Immature natural killer cell (primary cell): ENCODE data around the gene SMIM10. TPM values are rescaled to one million over a fixed set of nuclear protein-coding genes. Genes with fewer than 3 reads are reported as not detected.
"Not testable (repeated sequence)": the region's sequence is repeated elsewhere in the genome, so short reads cannot be mapped to it uniquely, and the experiment has no call there.

ENCODE experiments used
- DNase-seq, 3 donors: peaks; one replicate each; pipeline ENCODE4 v3.0.0; 2022; ENCODE audit warnings: mixed read lengths in 1 of 3
- H3K27ac Mint-ChIP-seq, 6 donors: one replicate each; pipeline ENCODE4 v1.8.0; 2020; ENCODE audit warnings: mixed read lengths in 6 of 6, mild to moderate bottlenecking in 5 of 6, inconsistent platforms in 4 of 6, moderate library complexity in 3 of 6
- H3K27me3 Mint-ChIP-seq, 3 donors: one replicate each; pipeline ENCODE4 v1.8.0; 2020 to 2021; ENCODE audit warnings: low read depth in 3 of 3, mild to moderate bottlenecking in 3 of 3, mixed read lengths in 3 of 3, moderate library complexity in 3 of 3, inconsistent platforms in 1 of 3
- H3K36me3 Mint-ChIP-seq, 3 donors: one replicate each; pipeline ENCODE4 v1.8.0; 2020; ENCODE audit warnings: mixed read lengths in 3 of 3, inconsistent platforms in 2 of 3, mild to moderate bottlenecking in 2 of 3
- H3K4me1 Mint-ChIP-seq, 2 donors: one replicate each; pipeline ENCODE4 v1.8.0; 2020; ENCODE audit warnings: inconsistent platforms in 2 of 2, mild to moderate bottlenecking in 2 of 2, mixed read lengths in 2 of 2, moderate library complexity in 1 of 2
- H3K4me3 Mint-ChIP-seq, 5 donors: one replicate each; pipeline ENCODE4 v1.8.0; 2020; ENCODE audit warnings: mild to moderate bottlenecking in 5 of 5, mixed read lengths in 5 of 5, inconsistent platforms in 3 of 5, moderate library complexity in 3 of 5
- H3K9me3 Mint-ChIP-seq, 6 donors: one replicate each; pipeline ENCODE4 v1.8.0; 2020; ENCODE audit warnings: mild to moderate bottlenecking in 6 of 6, mixed read lengths in 6 of 6, inconsistent platforms in 4 of 6, moderate library complexity in 3 of 6
- polyA plus RNA-seq, 3 donors: library from polyadenylated mRNA; unstranded; fragments of 300-500 nt; fragmentation: Illumina TruSeq; gene quantifications; one replicate each; pipeline ENCODE4 v1.2.3, GENCODE V29; 2021

The SMIM10 gene
- under 1 TPM in 2 of 3 donors, not detected in 1; 0.47 to 0.71 TPM for polyA plus RNA-seq

DNA sequence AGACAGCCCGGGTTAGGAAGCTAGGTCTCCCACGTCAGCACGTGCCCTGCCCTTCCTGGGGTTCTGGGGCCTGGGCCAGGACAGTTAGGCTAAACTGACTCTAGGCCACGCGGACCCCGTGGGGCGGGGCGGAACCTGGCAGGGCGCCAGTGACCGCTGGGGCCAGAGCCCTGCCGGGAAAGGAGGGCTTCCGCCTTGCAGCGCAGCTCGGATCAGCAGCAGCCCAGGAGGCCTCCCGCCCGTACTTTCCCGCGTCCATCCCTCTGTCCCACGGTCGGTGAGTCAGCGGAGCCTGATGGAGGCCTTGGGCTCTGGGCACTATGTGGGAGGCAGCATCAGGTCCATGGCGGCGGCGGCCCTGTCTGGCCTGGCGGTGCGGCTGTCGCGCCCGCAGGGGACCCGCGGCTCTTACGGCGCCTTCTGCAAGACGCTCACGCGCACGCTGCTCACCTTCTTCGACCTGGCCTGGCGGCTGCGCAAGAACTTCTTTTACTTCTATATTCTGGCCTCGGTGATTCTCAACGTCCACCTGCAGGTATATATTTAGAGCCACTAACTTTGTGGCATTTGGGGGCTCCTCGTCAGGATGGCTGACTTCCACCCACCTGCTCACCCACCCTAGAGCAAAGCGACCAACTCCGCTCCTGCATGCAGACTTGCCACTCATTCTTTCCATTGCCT is at the start of gene SMIM10:
Gene SMIM10 (plus strand): TSS at position 191 of the 681 bp plus-strand sequence. CDS start 105 bp downstream, at position 296.
- Mint-ChIP-seq H3K4me3 (peak within 1 kb of the TSS; percentile 53 to 80 (median 73)), H3K36me3 (no peaks in the 10 kb centered on the region), H3K27me3 (peaks cover 0 to 18% (median 3%) of the 10 kb centered on the region in 3 donors), H3K9me3 (no peaks in the 10 kb centered on the region), H3K4me1 (peaks cover 3 to 14% of the 10 kb centered on the region in 2 donors), H3K27ac (no peak within 1 kb of the TSS)
- peak; percentile 13 to 18 (median 18) for DNase-seq

- H3K9me3 Mint-ChIP-seq, DNase-seq, H3K4me3 Mint-ChIP-seq, H3K36me3 Mint-ChIP-seq, H3K4me1 Mint-ChIP-seq, H3K27ac Mint-ChIP-seq: not testable (repeated sequence)
- peaks cover 2 to 13% (median 5%) of the 10 kb centered on the region in 3 donors for H3K27me3 Mint-ChIP-seq
Observed at GRCh38 chrX:134946364-134946763, 44.4 kb upstream of the SMIM10 start.

GRCh38 chrX:134948333-134949241 is 42.2 kb upstream of the SMIM10 start:
- H3K4me3 Mint-ChIP-seq, result no peak overlapping the region
- no peak overlapping the region for H3K27ac Mint-ChIP-seq
- H3K27me3 Mint-ChIP-seq, result peaks cover 2 to 9% (median 4%) of the 10 kb centered on the region in 3 donors
- DNase-seq, result no peak
- no peaks in the 10 kb centered on the region for H3K9me3 Mint-ChIP-seq
- no peaks in the 10 kb centered on the region for H3K36me3 Mint-ChIP-seq
- no peaks in the 10 kb centered on the region for H3K4me1 Mint-ChIP-seq

- Mint-ChIP-seq H3K27ac (no peak overlapping the region), H3K9me3 (no peaks in the 10 kb centered on the region), H3K4me3 (no peak overlapping the region), H3K27me3 (peaks cover 2 to 9% (median 3%) of the 10 kb centered on the region in 3 donors), H3K36me3 (no peaks in the 10 kb centered on the region), H3K4me1 (no peaks in the 10 kb centered on the region)
- DNase-seq, result no peak
Observed at GRCh38 chrX:134949271-134949670, 41.5 kb upstream of the SMIM10 start.

GRCh38 chrX:134957836-134958235 is 33.0 kb upstream of the SMIM10 start:
- no peaks in the 10 kb centered on the region for H3K36me3 Mint-ChIP-seq
- peaks cover 0 to 9% (median 7%) of the 10 kb centered on the region in 3 donors for H3K27me3 Mint-ChIP-seq
- no peak overlapping the region for H3K27ac Mint-ChIP-seq

GRCh38 chrX:134960366-134960765 is 30.4 kb upstream of the SMIM10 start:
- H3K4me3 Mint-ChIP-seq, H3K27ac Mint-ChIP-seq, DNase-seq, H3K36me3 Mint-ChIP-seq, H3K4me1 Mint-ChIP-seq, H3K9me3 Mint-ChIP-seq: not testable (repeated sequence)
- H3K27me3 Mint-ChIP-seq, result peaks cover 2 to 16% (median 12%) of the 10 kb centered on the region in 3 donors

More at GRCh38 chrX:134957836-134958235, 33.0 kb upstream of the SMIM10 start:
- no peak for DNase-seq
- Mint-ChIP-seq H3K4me3 (no peak overlapping the region), H3K4me1 (no peaks in the 10 kb centered on the region), H3K9me3 (no peaks in the 10 kb centered on the region)

GRCh38 chrX:134963041-134963440 is 27.8 kb upstream of the SMIM10 start:
- no peak for DNase-seq
- no peak overlapping the region for H3K4me3 Mint-ChIP-seq
- H3K27me3 Mint-ChIP-seq, result peaks cover 2 to 17% (median 13%) of the 10 kb centered on the region in 3 donors
- no peaks in the 10 kb centered on the region for H3K36me3 Mint-ChIP-seq
- H3K27ac Mint-ChIP-seq, result no peak overlapping the region
- no peaks in the 10 kb centered on the region for H3K4me1 Mint-ChIP-seq
- no peaks in the 10 kb centered on the region for H3K9me3 Mint-ChIP-seq

- H3K27ac Mint-ChIP-seq, result no peak overlapping the region
- H3K27me3 Mint-ChIP-seq, result peaks cover 2 to 10% (median 6%) of the 10 kb centered on the region in 3 donors
- DNase-seq, result no peak
- H3K4me1 Mint-ChIP-seq, result no peaks in the 10 kb centered on the region
- no peaks in the 10 kb centered on the region for H3K36me3 Mint-ChIP-seq
- H3K9me3 Mint-ChIP-seq, result no peaks in the 10 kb centered on the region
- H3K4me3 Mint-ChIP-seq, result no peak overlapping the region
Observed at GRCh38 chrX:134969726-134970125, 21.1 kb upstream of the SMIM10 start.

- Mint-ChIP-seq H3K36me3 (no peaks in the 10 kb centered on the region), H3K9me3 (no peaks in the 10 kb centered on the region), H3K4me1 (no peaks in the 10 kb centered on the region), H3K27ac (no peak overlapping the region), H3K4me3 (no peak overlapping the region), H3K27me3 (peaks cover 0 to 4% (median 2%) of the 10 kb centered on the region in 3 donors)
- no peak for DNase-seq
Observed at GRCh38 chrX:134971926-134972325, 18.9 kb upstream of the SMIM10 start.

- H3K9me3 Mint-ChIP-seq, result no peaks in the 10 kb centered on the region
- no peak overlapping the region for H3K27ac Mint-ChIP-seq
- peaks cover 0 to 4% (median 2%) of the 10 kb centered on the region in 3 donors for H3K27me3 Mint-ChIP-seq
- DNase-seq, result no peak
- H3K36me3 Mint-ChIP-seq, result no peaks in the 10 kb centered on the region
- no peak overlapping the region for H3K4me3 Mint-ChIP-seq
- H3K4me1 Mint-ChIP-seq, result no peaks in the 10 kb centered on the region
Observed at GRCh38 chrX:134975516-134975915, 15.3 kb upstream of the SMIM10 start.

DNA sequence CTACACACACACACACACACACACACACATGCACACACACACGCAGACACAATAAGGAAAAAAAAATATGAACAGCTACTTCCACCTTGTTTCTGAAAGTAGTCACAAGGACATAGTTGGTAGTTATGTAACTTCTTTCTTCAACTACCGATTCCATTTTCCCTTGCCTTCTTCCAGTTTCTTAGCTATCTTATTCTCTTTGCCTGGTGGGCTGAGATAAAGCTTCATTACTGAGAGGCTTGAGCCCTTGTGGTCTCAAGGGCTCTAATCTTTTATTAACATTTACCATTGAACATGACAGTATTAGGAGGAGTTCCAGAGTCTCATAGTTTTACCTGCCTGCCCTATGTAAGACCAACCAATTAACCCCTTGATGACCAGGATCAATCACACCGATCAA is 8.9 kb upstream of the SMIM10 start:
- Mint-ChIP-seq H3K27me3 (peaks cover 0 to 8% (median 0%) of the 10 kb centered on the region in 3 donors), H3K27ac (no peak overlapping the region), H3K9me3 (no peaks in the 10 kb centered on the region), H3K4me1 (no peaks in the 10 kb centered on the region), H3K4me3 (no peak overlapping the region), H3K36me3 (no peaks in the 10 kb centered on the region)
- DNase-seq, result no peak

GRCh38 chrX:134982748-134983147 is 8.0 kb upstream of the SMIM10 start:
- Mint-ChIP-seq H3K27ac (no peak overlapping the region), H3K27me3 (peaks cover 0 to 8% (median 0%) of the 10 kb centered on the region in 3 donors), H3K36me3 (no peaks in the 10 kb centered on the region), H3K4me3 (no peak overlapping the region), H3K4me1 (no peaks in the 10 kb centered on the region), H3K9me3 (no peaks in the 10 kb centered on the region)
- DNase-seq, result no peak

DNA sequence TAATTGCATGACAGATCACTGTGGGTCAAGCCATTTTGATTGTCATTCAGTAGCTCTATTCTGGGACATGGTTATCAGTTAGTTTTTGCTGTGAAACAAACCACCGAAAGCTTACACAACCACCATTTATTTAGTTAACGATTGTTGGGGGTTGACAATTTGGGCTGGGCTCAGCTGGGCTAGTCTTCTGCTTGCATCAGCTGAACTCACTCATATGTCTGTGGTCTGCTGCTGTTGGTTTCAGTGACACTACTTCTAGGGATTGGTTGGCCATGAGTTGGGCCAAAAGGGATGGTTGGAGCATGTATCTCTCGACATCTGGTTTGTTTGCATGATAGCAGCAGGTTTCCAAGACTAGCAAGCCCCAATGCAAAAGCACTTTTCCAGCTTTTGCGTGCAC is 5.3 kb upstream of the SMIM10 start:
- H3K27ac Mint-ChIP-seq, result no peak overlapping the region
- no peaks in the 10 kb centered on the region for H3K36me3 Mint-ChIP-seq
- peaks cover 0 to 13% (median 3%) of the 10 kb centered on the region in 3 donors for H3K27me3 Mint-ChIP-seq
- H3K4me1 Mint-ChIP-seq, result peaks cover 0 to 4% of the 10 kb centered on the region in 2 donors
- no peak for DNase-seq
- H3K4me3 Mint-ChIP-seq, result no peak overlapping the region
- H3K9me3 Mint-ChIP-seq, result no peaks in the 10 kb centered on the region

- Mint-ChIP-seq H3K4me1 (peaks cover 3 to 14% of the 10 kb centered on the region in 2 donors), H3K9me3 (no peaks in the 10 kb centered on the region), H3K36me3 (no peaks in the 10 kb centered on the region), H3K27me3 (peaks cover 0 to 19% (median 3%) of the 10 kb centered on the region in 3 donors), H3K27ac (no peak overlapping the region), H3K4me3 (peak overlapping the region in 3 of 5 donors; percentile 13 to 59 (median 51))
- DNase-seq, result no peak
Observed at GRCh38 chrX:134990475-134990800, 353 bp upstream of the SMIM10 start.
